HG03045 (cell line): ENCODE data around the gene GOLGA8R.
"Not testable (repeated sequence)": the region's sequence is repeated elsewhere in the genome, so short reads cannot be mapped to it uniquely, and the experiment has no call there.

Source experiments
- ATAC-seq: cut with Tn5 transposase; IDR thresholded peaks from one replicate; pipeline ENCODE4 v1.9.1; 2021; ENCODE audit warnings: mild to moderate bottlenecking, moderate library complexity; ENCODE audit not compliant: unreplicated experiment

Gene GOLGA8R

GRCh38 chr15:30355043-30355442 lies 59.0 kb downstream of the GOLGA8R start:
- not testable (repeated sequence) for ATAC-seq
